B cell (primary cell): ENCODE data around the gene CIAPIN1. TPM values are rescaled to one million over a fixed set of nuclear protein-coding genes. Genes with fewer than 3 reads are reported as not detected.

ENCODE experiments used
- ATAC-seq: fragments of 200-7000 bp; cut with Tn5 transposase; one replicate; pipeline ENCODE4 v1.10.0; 2021; ENCODE audit warnings: low read depth, mild to moderate bottlenecking, moderate number of reproducible peaks, moderate library complexity
- CTCF ChIA-PET: fragments of 350-600 bp; sonication (Branson Sonifier 250); formaldehyde crosslinking; loops from one replicate; lab custom pipeline; 2021; ENCODE audit warnings: antibody characterized with exemption, inconsistent platforms; lab: Charles Lee
- POLR2A ChIA-PET: fragments of 350-600 bp; sonication (Branson Sonifier 250); formaldehyde crosslinking; loops from one replicate; lab custom pipeline; 2021; ENCODE audit warnings: antibody characterized with exemption; lab: Charles Lee
- DNase-seq: peaks from one replicate; pipeline ENCODE4 v3.0.0; 2013
- H2AFZ ChIP-seq: 2 replicates; pipeline ENCODE4 v1.6.1; 2012; ENCODE audit warnings: mild to moderate bottlenecking, low read depth, low read length; ENCODE audit not compliant: insufficient read depth, poor library complexity, severe bottlenecking
- H3K27ac ChIP-seq, 2 donors: 1 replicate in 1 of 2; 2 replicates in 1 of 2; pipeline ENCODE4 v1.5.1; 2012 to 2013; ENCODE audit warnings: low read length in 2 of 2, mild to moderate bottlenecking in 2 of 2, moderate library complexity in 1 of 2
- H3K27me3 ChIP-seq, 4 experiments: fragments of 200-600 bp in 1 of 4; sonication (generic) in 1 of 4; replicated peaks in 1 of 4; 1 replicate in 2 of 4; 2 replicates in 2 of 4; pipeline versions ENCODE4 v1.6.1 to v1.7.0; 2013 to 2016; ENCODE audit warnings: low read length in 3 of 4, mild to moderate bottlenecking in 2 of 4, mixed read lengths in 1 of 4, moderate library complexity in 1 of 4; ENCODE audit not compliant: insufficient read depth in 4 of 4, control insufficient read depth in 3 of 4; ENCODE audit errors: control extremely low read depth in 1 of 4
- H3K36me3 ChIP-seq, 2 experiments: replicated peaks in 1 of 2; 1 replicate in 1 of 2; 2 replicates in 1 of 2; pipeline versions ENCODE4 v1.6.1 to v1.7.1; 2013; ENCODE audit warnings: low read length in 1 of 2; ENCODE audit not compliant: insufficient read depth in 2 of 2, control insufficient read depth in 1 of 2; ENCODE audit errors: control extremely low read depth in 1 of 2, extremely low read depth in 1 of 2
- H3K4me1 ChIP-seq, 2 donors: fragments of 200-600 bp in 1 of 2; sonication (generic) in 1 of 2; 1 replicate in 1 of 2; 2 replicates in 1 of 2; pipeline versions ENCODE4 v1.5.1 to v1.6.1; 2013 to 2017; ENCODE audit warnings: low read length in 2 of 2; ENCODE audit not compliant: control insufficient read depth in 2 of 2, insufficient read depth in 2 of 2
- H3K4me2 ChIP-seq: replicated peaks from 2 replicates; pipeline ENCODE3; 2012; ENCODE audit warnings: mild to moderate bottlenecking, low read depth, low read length; ENCODE audit not compliant: poor library complexity, severe bottlenecking
- H3K4me3 ChIP-seq, 5 experiments: fragments of 200-600 bp in 1 of 5; sonication (generic) in 1 of 5; 1 replicate in 3 of 5; 2 replicates in 2 of 5; pipeline versions ENCODE4 v1.5.1 to v1.7.0; 2011 to 2016; ENCODE audit warnings: low read length in 4 of 5, mild to moderate bottlenecking in 4 of 5, low read depth in 2 of 5, control low read depth in 1 of 5, moderate library complexity in 1 of 5; ENCODE audit not compliant: insufficient read depth in 1 of 5; ENCODE audit errors: control extremely low read depth in 1 of 5, extremely low read depth in 1 of 5
- H3K79me2 ChIP-seq: fragments of 200-600 bp; sonication (generic); one replicate; pipeline ENCODE4 v1.6.0; 2016; ENCODE audit warnings: low read length; ENCODE audit not compliant: control insufficient read depth, insufficient read depth
- H3K9ac ChIP-seq: fragments of 200-600 bp; sonication (generic); 2 replicates; pipeline ENCODE4 v1.6.1; 2017; ENCODE audit warnings: mild to moderate bottlenecking, low read length, moderate library complexity
- H3K9me3 ChIP-seq, 3 donors: one replicate each; pipeline versions ENCODE4 v1.6.1 to v1.7.1; 2013; ENCODE audit warnings: low read length in 2 of 3; ENCODE audit not compliant: control insufficient read depth in 2 of 3, insufficient read depth in 1 of 3; ENCODE audit errors: control extremely low read depth in 1 of 3
- H4K20me1 ChIP-seq: 2 replicates; pipeline ENCODE4 v1.6.0; 2012; ENCODE audit warnings: mild to moderate bottlenecking, low read length; ENCODE audit not compliant: insufficient read depth, control insufficient read depth, poor library complexity, severe bottlenecking
- H3K27ac Mint-ChIP-seq: one replicate; pipeline ENCODE4 v1.8.0; 2021; ENCODE audit warnings: mixed read lengths
- H3K27me3 Mint-ChIP-seq: one replicate; pipeline ENCODE4 v1.8.0; 2021; ENCODE audit warnings: mixed read lengths
- H3K4me1 Mint-ChIP-seq: one replicate; pipeline ENCODE4 v1.8.0; 2021; ENCODE audit warnings: mixed read lengths
- H3K4me3 Mint-ChIP-seq: one replicate; pipeline ENCODE4 v1.8.0; 2021; ENCODE audit warnings: mixed read lengths
- H3K9me3 Mint-ChIP-seq: one replicate; pipeline ENCODE4 v1.8.0; 2022; ENCODE audit warnings: mixed read lengths; ENCODE audit not compliant: insufficient read depth
- EZH2 ChIP-seq: IDR thresholded peaks from 2 replicates; pipeline ENCODE4 v1.6.1; 2012; ENCODE audit warnings: borderline replicate concordance, low read depth, mild to moderate bottlenecking, moderate library complexity, low read length; ENCODE audit not compliant: insufficient read depth, poor library complexity, severe bottlenecking
- WGBS: methylation state at CpG from one replicate; pipeline ENCODE4 v1.1.5; 2013; ENCODE audit warnings: missing lambda C conversion rate; ENCODE audit not compliant: insufficient coverage; 5-methylcytosine and 5-hydroxymethylcytosine counted together
- intact Hi-C: fragments of 100-400 bp; cut with micrococcal nuclease; formaldehyde crosslinking; loops from one replicate; pipeline ENCODE4 v1.10.0; 2022
- polyA plus RNA-seq: library from polyadenylated mRNA; depleted of rRNA; stranded (reverse); fragments of >200 nt; gene quantifications from 2 replicates; pipeline ENCODE4 v1.2.3, GENCODE V29; 2012
- total RNA-seq, 2 donors: library from RNA; stranded (reverse); fragments of 120-200 nt in 1 of 2; gene quantifications; 1 replicate in 1 of 2; 2 replicates in 1 of 2; pipeline versions ENCODE4 v1.2.3 to v1.2.4, GENCODE V29; 2013 to 2022
- TF ChIP-seq, protein P1 (sequence below): fragments of 200-600 bp; IDR thresholded peaks from one replicate; pipeline ENCODE4 v1.8.0; 2022; ENCODE audit warnings: antibody characterized with exemption, mild to moderate bottlenecking

CIAPIN1 gene
- total and polyA plus RNA-seq, 2 donors (not counting 1 experiment from before 2014, with no cell fraction given): 22.0 to 45.7 TPM

DNA sequence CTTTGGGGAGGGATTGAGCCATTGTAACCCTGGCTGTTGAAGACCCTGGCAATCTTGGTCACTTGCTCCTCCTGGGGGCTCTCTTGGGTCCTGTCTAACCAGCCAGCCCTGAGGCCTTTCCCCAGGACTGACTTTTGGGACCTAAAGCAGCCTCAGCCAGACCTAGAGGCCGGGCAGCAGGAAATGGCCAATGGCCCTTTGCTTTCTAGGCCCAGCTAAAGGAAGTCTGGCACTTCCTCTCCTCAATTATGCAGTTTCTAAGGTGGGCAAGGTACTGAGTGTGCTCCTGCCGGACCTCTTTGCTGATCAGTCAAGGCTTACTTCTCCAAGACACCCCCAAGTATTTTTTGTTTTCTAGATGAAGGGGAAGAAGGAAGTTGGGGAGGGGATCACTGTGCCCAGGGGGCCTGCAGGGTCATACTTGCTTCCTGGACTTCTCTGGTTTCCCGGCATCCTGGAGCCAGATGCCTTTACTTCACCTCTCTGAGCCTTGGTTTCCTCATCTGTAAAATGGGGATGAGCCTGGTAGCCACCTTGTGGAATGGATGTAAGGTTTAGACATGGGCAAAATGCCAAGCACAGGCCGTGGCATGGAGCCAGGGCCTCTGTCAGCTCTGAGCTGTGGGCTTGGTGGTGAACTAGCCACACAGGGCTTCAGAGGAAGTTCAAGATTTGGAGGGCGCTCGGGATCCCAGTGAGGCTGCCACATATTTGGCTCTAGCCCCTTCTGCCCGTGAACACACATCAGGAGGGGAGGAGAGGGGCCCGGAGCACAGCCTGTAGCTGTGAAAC lies 66.3 kb downstream of the CIAPIN1 start:
- no peak for ATAC-seq
- Histone ChIP-seq H4K20me1 (no peaks in the 10 kb centered on the region), H3K4me3 (no peak overlapping the region), H3K79me2 (no peaks in the 10 kb centered on the region), H3K4me2 (peak overlapping the region; percentile 11), H3K9me3 (no peaks in the 10 kb centered on the region), H2AFZ (peak overlapping the region; percentile 2), H3K9ac (no peak overlapping the region), H3K36me3 (no peaks in the 10 kb centered on the region), H3K27me3 (no peaks in the 10 kb centered on the region), H3K4me1 (peaks cover 45 to 55% of the 10 kb centered on the region in 2 donors), H3K27ac (no peak overlapping the region)
- peaks cover 59% of the 10 kb centered on the region for H3K4me1 Mint-ChIP-seq
- H3K4me3 Mint-ChIP-seq: no peak overlapping the region
- ChIA-PET CTCF (interaction anchor here (1.0 to 1.8 kb wide), 5 partner anchors 10 to 81 kb away, joined by 3 to 7 read pairs (median 4); no protein-coding TSS in a partner anchor), POLR2A (no interaction called here)
- DNase-seq: peak; percentile 26
- H3K27ac Mint-ChIP-seq: no peak overlapping the region
- TF ChIP-seq, protein P1, sequence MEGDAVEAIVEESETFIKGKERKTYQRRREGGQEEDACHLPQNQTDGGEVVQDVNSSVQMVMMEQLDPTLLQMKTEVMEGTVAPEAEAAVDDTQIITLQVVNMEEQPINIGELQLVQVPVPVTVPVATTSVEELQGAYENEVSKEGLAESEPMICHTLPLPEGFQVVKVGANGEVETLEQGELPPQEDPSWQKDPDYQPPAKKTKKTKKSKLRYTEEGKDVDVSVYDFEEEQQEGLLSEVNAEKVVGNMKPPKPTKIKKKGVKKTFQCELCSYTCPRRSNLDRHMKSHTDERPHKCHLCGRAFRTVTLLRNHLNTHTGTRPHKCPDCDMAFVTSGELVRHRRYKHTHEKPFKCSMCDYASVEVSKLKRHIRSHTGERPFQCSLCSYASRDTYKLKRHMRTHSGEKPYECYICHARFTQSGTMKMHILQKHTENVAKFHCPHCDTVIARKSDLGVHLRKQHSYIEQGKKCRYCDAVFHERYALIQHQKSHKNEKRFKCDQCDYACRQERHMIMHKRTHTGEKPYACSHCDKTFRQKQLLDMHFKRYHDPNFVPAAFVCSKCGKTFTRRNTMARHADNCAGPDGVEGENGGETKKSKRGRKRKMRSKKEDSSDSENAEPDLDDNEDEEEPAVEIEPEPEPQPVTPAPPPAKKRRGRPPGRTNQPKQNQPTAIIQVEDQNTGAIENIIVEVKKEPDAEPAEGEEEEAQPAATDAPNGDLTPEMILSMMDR: no peak
- no peak for TF ChIP-seq EZH2
- no peaks in the 10 kb centered on the region for H3K27me3 Mint-ChIP-seq
- H3K9me3 Mint-ChIP-seq: no peaks in the 10 kb centered on the region
- intact Hi-C loops: no loop called here
- 33% methylated on average over 5 of the region's 8 CpGs for WGBS

DNA sequence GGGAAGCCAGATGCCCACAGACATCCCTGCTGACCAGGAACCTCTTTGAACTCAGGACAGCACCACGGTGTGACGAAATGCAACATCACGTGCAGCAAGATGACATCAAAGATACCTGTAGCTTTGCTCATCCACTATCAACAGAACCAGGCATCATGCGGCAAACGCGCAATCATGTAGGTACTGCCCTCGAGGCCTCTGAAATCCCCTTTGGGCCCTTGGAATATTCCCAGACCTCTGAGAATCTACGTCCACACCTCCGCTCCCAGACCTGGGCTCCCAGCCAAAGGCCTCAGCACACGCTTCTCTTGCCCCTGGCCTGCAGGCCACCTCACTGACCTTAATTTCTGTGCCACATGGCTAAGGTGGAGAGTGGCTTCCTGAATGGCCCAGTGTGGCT lies 67.6 kb downstream of the CIAPIN1 start:
- no peaks in the 10 kb centered on the region for H3K79me2 ChIP-seq
- H3K4me3 ChIP-seq: no peak overlapping the region
- no peaks in the 10 kb centered on the region for H3K36me3 ChIP-seq
- no peak overlapping the region for H3K9ac ChIP-seq
- intact Hi-C loops: no loop called here
- TF ChIP-seq, protein P1: no peak
- TF ChIP-seq EZH2: no peak
- no peak overlapping the region for H3K4me2 ChIP-seq
- no peak overlapping the region for H2AFZ ChIP-seq
- H3K4me1 Mint-ChIP-seq: peaks cover 47% of the 10 kb centered on the region
- no peaks in the 10 kb centered on the region for H3K9me3 Mint-ChIP-seq
- CTCF ChIA-PET: interaction anchor here (1.0 kb wide), 1 partner anchor 38 kb away, joined by 3 read pairs; no protein-coding TSS in a partner anchor
- no peak overlapping the region for H3K4me3 Mint-ChIP-seq
- H3K27me3 ChIP-seq: no peaks in the 10 kb centered on the region
- no peaks in the 10 kb centered on the region for H3K27me3 Mint-ChIP-seq
- ATAC-seq: no peak
- no peaks in the 10 kb centered on the region for H4K20me1 ChIP-seq
- peaks cover 34 to 43% of the 10 kb centered on the region in 2 donors for H3K4me1 ChIP-seq
- DNase-seq: no peak
- H3K9me3 ChIP-seq: no peaks in the 10 kb centered on the region
- no peak overlapping the region for H3K27ac Mint-ChIP-seq
- POLR2A ChIA-PET: no interaction called here
- H3K27ac ChIP-seq: no peak overlapping the region
- WGBS: 97% methylated on average over 10 of the region's 10 CpGs
